GM19193 (cell line): ENCODE data around the gene ADAMTS2.

Experiments
- POLR2A ChIP-seq: IDR thresholded peaks from 4 replicates; pipeline ENCODE4 v1.6.1; 2011; ENCODE audit not compliant: insufficient read depth, insufficient read length; ENCODE audit errors: extremely low read depth

The ADAMTS2 gene

DNA sequence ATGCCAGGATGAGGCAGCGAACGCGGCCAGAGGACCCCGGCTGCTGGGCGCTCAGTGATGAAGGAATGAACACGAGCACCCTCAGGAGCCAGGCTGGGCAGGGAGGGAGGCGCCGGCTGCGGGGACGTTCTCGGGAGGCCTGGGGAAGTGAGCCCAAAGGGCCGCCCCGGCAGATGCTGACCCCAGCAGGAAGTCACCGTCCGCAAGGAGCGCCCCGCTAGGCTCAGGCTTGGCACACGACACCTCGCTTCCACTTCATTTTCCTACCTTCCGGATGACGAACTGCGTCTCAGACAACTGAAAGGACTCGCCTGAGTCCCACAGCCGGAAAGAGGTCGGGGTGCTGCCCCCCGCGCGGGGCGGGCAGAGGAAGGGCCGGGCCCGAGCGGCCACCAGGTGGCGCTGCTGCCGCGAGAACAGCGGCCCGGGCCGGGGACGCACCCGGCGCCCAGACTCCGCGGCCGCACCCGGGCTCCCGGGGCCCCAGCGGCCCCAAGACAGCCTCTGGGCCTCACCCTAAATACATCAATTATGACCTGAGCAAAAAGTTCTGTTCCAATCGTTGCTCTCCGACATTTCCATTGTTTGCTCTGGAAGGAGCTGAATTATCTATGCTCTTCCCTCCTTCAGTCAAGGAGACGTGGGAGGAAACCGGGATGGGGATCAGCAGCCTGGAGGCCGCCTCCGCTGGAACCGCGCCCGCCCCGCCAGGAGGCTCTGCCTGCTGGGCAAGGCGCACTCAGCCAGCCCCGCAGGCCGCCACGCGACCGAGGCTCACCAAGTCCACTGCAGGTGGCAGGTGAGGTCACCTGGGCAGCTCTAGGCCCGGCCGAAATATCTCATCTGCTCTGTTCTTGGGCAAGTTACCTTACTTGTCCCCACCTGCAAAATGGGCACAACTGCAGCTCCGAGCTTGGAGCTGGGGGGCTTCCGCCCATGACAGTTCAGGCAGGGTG, 178.1 kb downstream of the ADAMTS2 start:
- TF ChIP-seq POLR2A, result no peak

DNA sequence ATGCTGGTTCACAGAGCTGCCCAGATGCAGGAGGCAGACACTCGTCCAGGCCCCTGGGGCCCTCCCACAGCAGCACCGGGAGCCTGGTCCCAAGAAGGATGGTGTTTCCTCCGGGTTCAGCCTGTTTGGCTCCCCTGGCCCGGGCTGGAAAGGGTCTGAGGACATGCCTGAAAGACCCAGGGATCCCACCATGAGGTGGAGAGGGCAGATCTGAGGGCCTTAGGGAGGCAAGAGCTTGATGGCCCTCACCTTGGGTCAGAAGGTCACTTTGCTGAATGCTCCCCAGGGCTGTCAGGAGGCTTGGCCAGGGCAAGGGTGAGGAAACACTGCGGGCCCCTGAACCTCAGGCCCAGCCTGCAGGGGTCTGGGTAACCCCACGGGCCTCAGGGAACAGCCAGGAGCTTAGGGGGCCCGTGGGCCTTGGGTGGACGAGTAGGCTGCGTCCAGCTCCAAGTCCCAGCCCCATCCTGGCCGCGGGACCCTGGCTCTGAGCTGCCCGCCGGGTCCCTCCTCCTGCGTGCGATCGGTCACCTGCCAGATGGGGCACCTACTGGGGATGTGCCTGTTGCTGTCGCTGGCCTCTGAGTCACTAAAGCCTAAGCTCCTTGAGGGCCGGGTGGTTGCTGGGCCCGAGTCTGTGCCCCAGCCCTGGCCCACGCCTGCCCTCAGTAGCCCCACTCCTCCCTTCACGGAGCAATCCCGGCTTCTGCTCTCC, 178.9 kb downstream of the ADAMTS2 start:
- TF ChIP-seq POLR2A, result no peak

DNA sequence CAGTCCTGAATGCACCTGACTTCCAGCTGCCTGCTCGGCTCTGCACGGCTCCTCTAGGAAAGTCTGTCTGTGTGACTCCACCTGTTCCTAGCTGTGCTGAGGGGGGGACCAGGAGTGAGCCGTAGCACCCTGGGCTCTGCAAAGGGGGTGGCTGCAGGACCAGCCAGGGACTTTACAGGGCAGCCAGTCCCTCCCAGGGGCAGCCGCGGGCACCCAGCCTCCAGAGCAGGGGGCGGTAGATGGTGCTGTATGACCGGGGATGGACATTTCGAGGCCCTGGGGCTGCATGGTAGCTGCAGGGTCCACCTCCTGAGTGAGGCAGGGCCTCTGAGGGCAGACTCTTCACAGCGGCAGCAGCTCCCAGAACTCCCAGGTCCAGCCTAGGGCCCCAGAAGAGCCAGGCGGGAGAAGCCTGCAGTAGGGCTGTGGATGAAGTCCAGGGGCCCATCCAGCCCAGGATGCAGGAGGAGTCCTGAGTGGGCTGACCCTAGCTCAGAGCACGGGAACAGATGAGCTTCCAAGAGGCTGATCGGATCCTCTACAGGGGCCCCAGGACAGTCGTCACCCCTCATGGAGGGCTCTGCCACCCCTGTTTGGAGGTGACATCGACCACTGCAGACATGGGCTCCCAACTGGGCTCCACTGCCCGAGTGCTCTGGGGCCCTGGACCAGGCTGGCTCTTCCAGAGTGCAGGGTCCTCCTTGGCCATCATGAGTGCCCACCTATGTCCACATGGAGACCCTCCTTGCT, 179.7 kb downstream of the ADAMTS2 start:
- TF ChIP-seq POLR2A, result no peak

DNA sequence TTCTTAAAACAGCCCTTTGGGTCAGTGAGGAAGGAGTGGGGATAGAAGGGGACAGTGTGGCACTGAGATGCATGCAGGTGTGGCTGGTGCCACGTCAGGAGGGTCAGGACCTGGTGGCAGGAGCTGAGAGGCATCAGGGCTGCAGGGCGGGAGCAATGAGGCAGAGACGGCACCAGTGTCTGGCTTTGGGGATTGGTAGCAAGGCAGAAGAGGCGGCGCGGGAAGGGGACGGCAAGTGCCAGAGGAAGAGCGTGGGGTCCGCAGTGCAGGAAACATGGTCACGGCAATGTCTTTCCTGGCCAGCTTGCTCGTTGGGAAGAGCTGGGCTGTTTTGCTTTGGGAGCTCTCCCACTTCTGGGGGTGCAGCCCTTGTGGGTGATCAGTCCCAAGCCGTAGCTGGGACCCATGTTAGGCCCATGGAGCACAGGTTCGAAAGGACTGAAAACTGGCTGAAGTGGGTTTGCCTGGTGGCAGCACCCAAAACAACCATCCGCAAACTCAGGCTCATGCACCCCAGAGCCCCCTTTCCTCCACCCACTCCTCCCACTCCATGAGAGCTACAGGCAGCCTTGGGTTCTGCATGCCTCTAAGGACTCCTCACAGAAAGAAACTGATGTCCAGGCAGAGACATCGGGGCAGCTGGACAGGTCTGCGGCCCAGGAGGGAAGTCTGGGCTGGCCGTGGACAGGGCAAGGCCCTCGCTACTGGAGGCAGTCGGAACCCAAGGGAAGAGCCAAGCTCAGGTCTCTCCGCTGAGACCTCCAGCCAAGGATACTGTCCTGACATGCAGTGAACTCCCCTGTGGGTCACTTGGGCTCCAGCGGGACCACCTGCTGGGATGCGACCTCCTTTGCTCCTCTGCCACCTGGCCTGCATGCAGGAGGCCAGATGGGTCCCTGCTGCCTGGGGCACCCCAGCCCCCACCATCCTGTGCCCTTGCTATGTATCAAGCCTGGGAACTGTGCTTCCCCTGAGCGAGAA, 180.6 kb downstream of the ADAMTS2 start:
- TF ChIP-seq POLR2A, result no peak

DNA sequence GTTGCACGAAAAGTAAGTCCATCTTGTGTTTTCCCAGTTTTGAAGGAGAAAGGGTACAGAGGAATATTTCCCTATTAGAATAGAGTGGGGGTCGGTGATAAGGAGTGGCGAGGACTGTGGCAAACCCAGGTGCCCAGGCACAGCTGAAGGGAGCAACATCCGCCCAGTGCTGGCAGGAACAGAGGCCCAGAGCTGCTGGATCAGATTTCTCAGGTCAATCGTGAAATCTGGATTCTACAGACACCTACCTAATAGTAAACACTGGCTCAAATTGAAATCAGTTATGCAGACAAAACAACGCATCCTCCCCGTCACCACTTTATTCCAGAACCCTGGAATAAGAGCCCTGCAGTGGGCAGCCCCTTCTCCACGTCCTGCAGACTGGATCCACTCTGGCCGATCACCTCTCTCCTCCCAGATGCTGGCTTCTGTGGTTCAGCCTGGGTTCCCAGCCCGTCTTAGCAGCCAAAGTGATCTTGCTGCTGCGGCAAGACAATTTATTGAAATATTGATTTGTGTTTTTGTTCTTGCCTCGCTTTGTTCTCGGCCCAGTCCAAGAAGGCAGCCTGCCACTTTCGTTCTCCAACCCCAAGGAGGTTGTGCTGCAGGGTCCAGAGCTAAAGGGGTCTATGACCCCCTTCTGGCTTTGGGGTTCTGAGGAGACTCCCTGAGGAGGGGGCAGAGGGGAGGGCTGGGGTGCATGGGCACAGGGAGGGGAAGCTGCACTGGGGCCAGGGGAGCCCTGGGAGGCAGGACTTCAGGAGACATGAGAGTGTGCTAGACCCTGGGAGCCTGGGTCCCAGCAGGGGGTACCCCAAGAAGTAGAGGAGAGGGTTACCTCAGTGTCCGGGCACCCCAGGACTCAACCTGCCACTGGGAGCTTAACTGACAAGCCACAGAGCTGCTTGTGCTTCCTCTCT, 181.8 kb downstream of the ADAMTS2 start:
- TF ChIP-seq POLR2A, result no peak

DNA sequence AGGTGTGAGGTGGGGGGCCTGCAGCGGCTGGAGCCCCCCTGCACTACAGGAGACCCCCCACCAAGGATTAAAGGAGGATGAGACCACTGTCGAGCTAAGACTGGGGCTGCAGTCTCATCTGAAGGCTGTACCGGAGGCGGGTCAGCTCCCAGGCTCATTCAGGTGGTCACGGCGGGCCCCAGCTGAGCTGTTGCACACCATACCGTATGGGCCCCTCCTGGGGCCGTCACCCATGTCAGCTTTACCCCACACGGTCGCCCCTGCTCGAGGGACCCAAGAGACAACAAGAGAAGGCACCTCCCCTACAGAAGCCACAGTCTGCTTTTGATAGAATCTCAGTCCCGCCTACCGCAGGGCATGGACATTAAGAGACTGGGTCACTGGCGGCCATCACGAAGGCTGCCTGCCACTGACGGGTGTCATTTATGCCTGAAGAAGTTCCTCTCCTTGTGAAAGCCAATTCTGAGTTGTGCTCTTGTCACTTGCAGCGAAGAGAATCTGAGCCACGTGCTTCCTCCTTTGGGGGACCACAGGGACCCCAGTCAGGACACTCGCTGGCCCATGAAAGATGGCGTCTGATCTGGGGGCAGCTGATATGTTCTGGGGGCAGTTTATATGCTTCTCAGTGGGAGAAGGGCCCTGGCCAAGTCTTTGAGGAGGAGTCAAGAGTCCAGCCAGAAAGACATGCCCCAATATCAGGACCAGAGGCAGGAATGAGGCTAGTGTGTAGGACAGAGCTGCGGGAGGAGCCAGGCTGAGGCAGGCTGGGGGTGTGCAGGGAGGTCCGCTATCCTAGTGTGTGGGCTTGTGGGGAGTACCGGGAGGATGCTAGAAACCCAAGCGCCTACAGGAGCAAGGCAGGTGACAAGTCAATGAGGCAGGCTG, 182.7 kb downstream of the ADAMTS2 start:
- no peak for TF ChIP-seq POLR2A

DNA sequence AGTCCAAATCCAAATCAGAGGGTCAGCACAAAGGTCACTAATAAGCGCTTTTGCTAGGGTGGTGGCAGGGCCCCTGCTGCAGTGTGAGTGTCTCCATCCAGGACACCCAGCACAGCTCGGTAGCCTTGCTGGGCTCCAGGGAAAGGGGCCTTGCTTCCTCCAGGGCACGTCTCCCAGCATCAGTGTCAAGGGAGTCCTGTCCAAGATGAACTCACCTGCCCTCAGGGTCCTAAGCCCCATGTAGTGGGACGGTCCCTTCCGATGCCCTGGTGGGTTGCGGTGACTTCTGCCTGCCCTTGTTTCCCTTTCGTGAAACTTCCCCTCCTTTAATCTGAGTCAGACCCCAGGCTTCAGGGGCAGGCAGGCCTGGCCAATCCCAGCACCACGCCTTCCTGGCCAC, 183.4 kb downstream of the ADAMTS2 start:
- no peak for TF ChIP-seq POLR2A

DNA sequence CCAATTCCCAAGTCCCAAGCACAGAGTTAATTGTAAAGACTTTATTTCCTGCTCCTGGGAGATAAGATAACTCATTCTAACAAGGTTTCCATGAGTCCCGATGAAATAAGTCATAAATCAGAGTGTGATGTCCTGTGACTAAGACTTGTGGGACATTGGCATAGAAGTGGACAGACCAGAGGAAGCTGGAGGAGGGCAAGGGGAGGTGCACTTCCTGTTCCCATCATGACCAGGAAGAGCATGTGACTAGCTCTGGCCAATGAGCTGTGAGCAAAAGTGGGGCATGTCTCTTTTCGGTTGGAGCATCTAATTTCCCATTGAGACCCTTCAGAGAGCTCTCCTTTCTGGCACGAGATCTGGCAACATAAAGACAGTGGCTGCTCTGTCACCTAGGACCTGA, 184.7 kb downstream of the ADAMTS2 start:
- TF ChIP-seq POLR2A, result no peak

DNA sequence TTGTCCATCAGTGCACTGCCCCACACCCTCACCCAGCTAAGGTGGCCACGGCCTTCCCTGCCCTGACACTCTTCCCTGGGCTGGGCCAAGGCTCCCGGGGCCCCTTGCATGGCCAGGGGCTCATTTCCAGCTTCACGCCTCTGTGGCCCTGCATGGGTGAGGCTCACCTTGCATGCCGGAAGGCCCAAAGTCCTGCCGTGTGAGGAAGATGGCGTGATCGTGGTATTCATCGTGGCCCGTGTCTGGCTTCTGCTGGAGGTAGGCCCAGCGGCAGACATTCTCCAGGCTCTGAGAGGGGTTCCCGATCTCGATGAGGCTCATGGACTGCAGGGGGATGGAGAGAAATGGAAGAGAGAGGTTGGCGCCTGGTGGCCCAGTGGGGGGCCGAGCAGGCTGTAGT, 186.7 kb downstream of the ADAMTS2 start:
- TF ChIP-seq POLR2A, result no peak

DNA sequence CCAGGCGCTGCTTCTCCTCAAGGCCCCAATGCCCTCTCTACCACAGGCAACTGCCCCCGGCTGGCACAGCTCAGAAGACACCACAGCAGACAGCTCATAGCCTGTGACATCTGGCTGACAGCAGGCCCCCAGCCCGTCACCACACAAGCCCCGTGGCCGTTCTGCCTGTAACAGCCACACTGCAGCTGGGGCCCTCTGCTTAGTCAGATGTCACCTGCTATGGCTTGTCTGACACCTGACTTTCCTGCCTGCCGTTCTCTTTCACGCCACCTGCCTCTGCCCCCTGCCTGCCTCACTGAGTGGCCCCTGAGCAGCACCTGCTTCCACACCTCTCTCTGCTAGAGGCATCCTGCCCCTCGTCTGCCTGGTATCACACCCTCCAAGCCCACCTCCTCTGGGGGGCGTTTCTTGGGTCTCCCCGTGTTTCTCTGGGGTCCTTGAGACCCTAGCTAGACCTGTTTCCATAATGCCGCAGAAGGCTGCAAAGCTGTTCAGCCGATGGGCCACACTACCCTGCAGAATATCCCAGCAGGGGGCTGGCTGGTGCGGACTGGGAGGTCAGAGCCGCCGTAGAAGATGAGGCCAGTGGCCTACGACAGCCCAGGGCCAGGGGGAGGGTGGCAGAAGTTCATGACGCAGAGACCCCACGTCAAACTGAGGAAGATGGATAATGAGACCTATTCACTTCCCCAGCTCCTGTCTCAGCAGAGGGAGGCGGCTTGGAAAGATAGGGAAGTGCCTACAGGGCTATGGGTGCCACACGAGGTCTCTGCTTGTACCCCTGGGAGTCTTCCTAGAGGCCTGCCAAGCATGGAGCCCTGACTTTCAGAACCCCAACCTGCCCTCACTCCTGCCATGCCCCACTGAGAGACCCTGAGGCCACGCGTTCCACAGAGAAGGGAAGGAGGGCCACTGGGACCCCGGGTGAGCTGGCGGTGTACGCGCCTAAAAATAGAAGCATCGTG, 190.0 kb downstream of the ADAMTS2 start:
- TF ChIP-seq POLR2A, result no peak

DNA sequence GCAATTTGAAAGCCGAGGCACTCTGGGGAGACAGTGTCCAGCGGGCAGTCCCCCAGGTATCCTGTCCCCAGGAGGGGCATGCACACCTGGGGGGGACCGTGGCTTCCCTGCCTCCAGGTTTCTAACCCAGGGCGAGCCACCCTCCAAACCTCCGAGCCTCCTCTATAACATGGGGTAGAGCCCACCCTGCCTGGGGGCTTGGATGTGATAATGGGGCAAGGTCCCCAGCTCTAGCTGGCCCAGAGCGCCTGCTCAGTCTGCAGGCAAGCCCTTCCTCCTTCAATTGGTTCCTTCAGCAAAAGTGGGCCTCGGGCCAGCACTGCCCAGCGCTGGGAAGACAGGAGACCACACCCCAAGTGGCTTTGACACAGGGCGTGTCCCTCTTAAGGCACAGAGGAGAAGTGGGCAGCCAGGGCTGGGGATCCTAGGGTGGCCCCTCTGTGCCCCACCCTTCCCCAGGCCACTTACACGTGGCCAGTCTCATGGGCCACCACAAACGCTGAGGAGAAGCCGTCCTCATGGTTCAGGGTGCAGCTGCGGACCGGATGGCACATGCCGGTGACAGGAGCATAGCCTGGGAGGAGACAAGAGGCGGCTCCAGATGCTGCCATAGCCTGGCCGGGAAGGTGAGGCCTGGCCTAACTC, 190.8 kb downstream of the ADAMTS2 start:
- TF ChIP-seq POLR2A, result no peak
